ENCODE measurements around the gene C9orf43. TPM values are rescaled to one million over a fixed set of nuclear protein-coding genes. Genes with fewer than 3 reads are reported as not detected.
A peak's percentile ranks its signal among the peaks of the same experiment; 100 is the strongest.

Gene C9orf43
- total and polyA plus RNA-seq, 2 experiments from 2014 or later, result 0.63 to 1.1 TPM

- no peaks in the 10 kb centered on the region for H3K27me3 ChIP-seq (ENCODE audit: insufficient read depth)
- no peak overlapping the region for H3K4me2 ChIP-seq
- H3K4me3 ChIP-seq, result no peak overlapping the region
- Mint-ChIP-seq H3K9me3 (no peaks in the 10 kb centered on the region), H3K27ac (no peak overlapping the region), H3K4me1 (no peaks in the 10 kb centered on the region), H3K27me3 (ENCODE audit: insufficient read depth, low read depth, poor library complexity) (no peaks in the 10 kb centered on the region), H3K36me3 (ENCODE audit: low read depth) (no peaks in the 10 kb centered on the region), H3K4me3 (no peak overlapping the region)
- H3K27ac ChIP-seq (ENCODE audit: low read depth), result no peak overlapping the region
- H4K20me1 ChIP-seq (replicated peaks; ENCODE audit: insufficient read depth), result no peaks in the 10 kb centered on the region
- ATAC-seq (no peak), DNase-seq (ENCODE audit: low spot score) (no peak)
- TF ChIP-seq CTCF (conservative IDR thresholded peaks at IDR 0.05; ENCODE audit: low read depth in 2 of 2) (peak; percentile 12 to 32; a peak in 2 of 4 replicates), EZH2 (IDR thresholded peaks at IDR 0.05; ENCODE audit: low read depth, unreplicated experiment) (no peak)
- H3K36me3 ChIP-seq (ENCODE audit: insufficient read depth), result no peaks in the 10 kb centered on the region
- H3K4me1 ChIP-seq (ENCODE audit: insufficient read depth), result no peaks in the 10 kb centered on the region
- H3F3A ChIP-seq (replicated peaks; ENCODE audit: low read depth), result no peaks in the 10 kb centered on the region
- H3K9me2 ChIP-seq (ENCODE audit: insufficient read depth), result no peaks in the 10 kb centered on the region
- H2AFZ ChIP-seq, result no peak overlapping the region
- H3K79me2 ChIP-seq (replicated peaks; ENCODE audit: insufficient read depth), result no peaks in the 10 kb centered on the region
Measured at GRCh38 chr9:113417370-113417769, 6.8 kb downstream of the C9orf43 start.

GRCh38 chr9:113421726-113422125 is 11.2 kb downstream of the C9orf43 start:
- peaks cover 12% of the 10 kb centered on the region for H3K4me1 Mint-ChIP-seq
- H3K9me3 Mint-ChIP-seq, result no peaks in the 10 kb centered on the region
- no peaks in the 10 kb centered on the region for H3K36me3 Mint-ChIP-seq (ENCODE audit: low read depth)
- Histone ChIP-seq H3K79me2 (replicated peaks; ENCODE audit: insufficient read depth) (no peaks in the 10 kb centered on the region), H3K27me3 (ENCODE audit: insufficient read depth) (no peaks in the 10 kb centered on the region), H3K4me1 (ENCODE audit: insufficient read depth) (peaks cover 5% of the 10 kb centered on the region; the same call in 1 of the 2 replicates), H3K4me2 (no peak overlapping the region), H2AFZ (no peak overlapping the region), H3K9me2 (ENCODE audit: insufficient read depth) (no peaks in the 10 kb centered on the region), H3K4me3 (no peak overlapping the region), H3F3A (replicated peaks; ENCODE audit: low read depth) (no peaks in the 10 kb centered on the region), H4K20me1 (replicated peaks; ENCODE audit: insufficient read depth) (no peaks in the 10 kb centered on the region), H3K27ac (ENCODE audit: low read depth) (no peak overlapping the region), H3K36me3 (ENCODE audit: insufficient read depth) (no peaks in the 10 kb centered on the region)
- peaks cover 3% of the 10 kb centered on the region for H3K27me3 Mint-ChIP-seq (ENCODE audit: insufficient read depth, low read depth, poor library complexity)
- DNase-seq (ENCODE audit: low spot score) (no peak), ATAC-seq (no peak)
- TF ChIP-seq ETS1 (IDR thresholded peaks at IDR 0.05) (no peak), EZH2phosphoT487 (IDR thresholded peaks at IDR 0.05; ENCODE audit: unreplicated experiment) (no peak), ZNF462 (CRISPR knock-in tag; IDR thresholded peaks at IDR 0.05) (no peak), POLR2AphosphoS5 (IDR thresholded peaks at IDR 0.05; ENCODE audit: low read depth) (no peak)
- no peak overlapping the region for H3K27ac Mint-ChIP-seq
- H3K4me3 Mint-ChIP-seq, result no peak overlapping the region
